HG03175 (cell line): Measurements from ENCODE around the gene TXNDC12.

Experiments
- ATAC-seq: cut with Tn5 transposase; IDR thresholded peaks from one replicate; pipeline ENCODE4 v1.9.1; 2021; ENCODE audit warnings: mild to moderate bottlenecking, moderate library complexity; ENCODE audit not compliant: unreplicated experiment

The TXNDC12 gene

GRCh38 chr1:52002038-52002917 lies 52.7 kb downstream of the TXNDC12 start:
- peak; percentile 70 for ATAC-seq

DNA sequence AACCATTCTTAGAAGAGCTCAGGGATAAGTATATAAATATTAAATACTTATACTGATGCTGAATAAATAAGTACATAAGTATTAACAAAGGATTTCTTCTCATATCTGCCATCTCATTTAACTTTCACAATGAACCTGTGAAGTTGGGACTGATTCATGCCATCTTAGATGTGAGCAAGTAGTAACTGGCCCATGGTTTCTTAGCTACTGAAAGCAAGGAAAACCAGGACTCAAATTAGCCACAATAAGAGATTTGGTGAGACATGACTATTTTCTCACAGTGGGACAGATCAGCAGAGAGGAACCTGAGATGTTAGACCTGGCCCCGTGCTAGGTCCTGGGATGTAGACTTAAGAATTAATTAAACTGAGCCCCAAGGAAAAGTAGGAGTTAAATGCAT lies 56.3 kb downstream of the TXNDC12 start:
- ATAC-seq = no peak

GRCh38 chr1:51997974-51998382 lies 57.0 kb downstream of the TXNDC12 start:
- no peak for ATAC-seq

GRCh38 chr1:51990478-51990965 lies 64.5 kb downstream of the TXNDC12 start, which contains the start of gene RAB3B:
TSS of gene RAB3B (minus strand) at chr1:51990700. CDS start at chr1:51977117, 13,583 bp downstream.
- peak; percentile 91 for ATAC-seq

GRCh38 chr1:51989582-51990477 lies 65.2 kb downstream of the TXNDC12 start:
- no peak for ATAC-seq

GRCh38 chr1:51988254-51988653 lies 66.7 kb downstream of the TXNDC12 start:
- no peak for ATAC-seq

GRCh38 chr1:51986718-51987117 lies 68.3 kb downstream of the TXNDC12 start:
- ATAC-seq = no peak

DNA sequence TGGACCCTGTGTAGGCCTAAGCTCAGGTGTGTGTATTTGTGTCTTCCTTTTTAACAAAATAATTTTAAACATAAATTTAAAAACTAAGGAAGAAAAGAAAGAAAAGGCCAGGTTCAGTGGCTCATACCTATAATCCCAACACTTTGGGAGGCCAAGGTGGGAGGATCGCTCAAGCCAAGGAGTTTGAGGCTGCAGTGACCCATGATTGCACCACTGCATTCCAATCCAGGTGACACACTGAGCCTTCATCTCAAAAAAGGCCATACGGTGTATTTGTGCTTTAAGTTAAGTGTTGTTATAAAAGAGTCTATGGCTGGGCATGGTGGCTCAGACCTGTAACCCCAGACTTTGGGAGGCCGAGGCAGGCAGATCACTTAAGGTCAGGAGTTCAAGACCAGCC lies 72.8 kb downstream of the TXNDC12 start:
- ATAC-seq = no peak

DNA sequence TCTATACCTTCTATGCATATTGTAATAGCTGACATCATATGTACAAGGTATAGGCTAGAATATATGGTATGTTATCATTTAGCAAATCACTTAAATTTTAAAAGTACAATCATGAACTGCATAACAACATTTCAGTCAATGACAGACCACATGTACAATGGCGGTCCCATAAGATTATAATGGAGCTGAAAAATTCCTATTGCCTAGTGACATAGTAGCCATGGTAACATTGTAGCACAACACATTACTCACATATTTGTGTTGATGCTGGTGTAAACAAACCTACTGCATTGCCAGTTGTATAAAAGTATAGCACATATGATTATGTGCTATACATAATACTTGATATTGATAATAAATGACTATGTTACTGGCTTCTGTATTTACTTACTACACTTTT lies 73.4 kb downstream of the TXNDC12 start:
- ATAC-seq = no peak

GRCh38 chr1:51978099-51978498 lies 76.9 kb downstream of the TXNDC12 start:
- ATAC-seq = no peak

GRCh38 chr1:51976846-51977602 lies 78.0 kb downstream of the TXNDC12 start:
- ATAC-seq = no peak

DNA sequence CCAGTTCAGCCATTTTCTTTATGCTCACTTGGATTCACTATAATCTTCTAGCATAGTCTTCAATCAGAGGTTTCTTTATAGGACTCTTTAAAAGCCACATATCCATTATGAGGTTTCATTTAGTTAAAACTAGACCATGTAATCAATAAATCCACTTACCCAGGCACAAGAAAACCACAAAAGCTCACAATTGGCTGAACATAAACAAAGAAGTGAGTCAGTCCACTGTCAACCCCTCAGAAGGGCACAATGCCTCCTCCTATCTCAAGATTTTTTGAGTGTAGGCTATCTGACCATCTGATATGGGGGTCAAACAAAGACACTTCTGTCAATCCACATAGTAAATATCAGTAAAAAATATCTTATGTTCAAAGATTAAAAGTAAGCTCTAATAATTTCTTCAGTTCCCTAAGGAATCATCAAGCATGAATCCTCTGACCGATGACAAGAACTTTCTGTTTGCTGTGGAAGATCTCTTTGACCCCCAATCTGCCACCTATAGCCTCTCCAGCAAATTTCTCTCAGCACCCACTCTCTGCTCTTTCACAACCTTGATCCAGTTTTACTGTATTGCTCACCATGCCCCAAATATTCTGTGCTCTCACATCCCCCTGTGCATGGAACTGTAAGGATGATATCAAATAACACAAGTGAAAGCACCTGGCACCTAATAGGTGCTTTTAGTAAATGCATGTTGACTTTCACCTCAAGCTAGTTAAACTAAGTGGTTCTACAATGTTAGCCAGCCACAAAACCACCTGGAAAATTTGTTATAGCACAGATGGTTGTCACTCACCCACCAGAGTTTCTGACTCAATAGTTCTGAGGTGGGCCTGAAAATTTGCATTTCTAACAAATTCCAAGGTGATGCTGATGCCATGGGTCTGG lies 81.2 kb downstream of the TXNDC12 start:
- ATAC-seq = no peak
